Fibroblast of lung (primary cell): ENCODE results near the gene TNFSF12.

Experiments used
- EZH2 ChIP-seq: IDR thresholded peaks from 2 replicates; pipeline ENCODE4 v1.5.1; 2012; ENCODE audit warnings: low read length, control low read depth, mild to moderate bottlenecking; ENCODE audit errors: missing control alignments
- TF ChIP-seq, protein P1 (sequence below), 2 donors: IDR thresholded peaks in 1 of 2; conservative IDR thresholded peaks in 1 of 2; 1 replicate in 1 of 2; 2 replicates in 1 of 2; pipeline ENCODE4 v1.5.1; 2011 to 2012; ENCODE audit warnings: low read length in 2 of 2, control low read depth in 1 of 2, inconsistent platforms in 1 of 2, low read depth in 1 of 2, mild to moderate bottlenecking in 1 of 2

DNA sequence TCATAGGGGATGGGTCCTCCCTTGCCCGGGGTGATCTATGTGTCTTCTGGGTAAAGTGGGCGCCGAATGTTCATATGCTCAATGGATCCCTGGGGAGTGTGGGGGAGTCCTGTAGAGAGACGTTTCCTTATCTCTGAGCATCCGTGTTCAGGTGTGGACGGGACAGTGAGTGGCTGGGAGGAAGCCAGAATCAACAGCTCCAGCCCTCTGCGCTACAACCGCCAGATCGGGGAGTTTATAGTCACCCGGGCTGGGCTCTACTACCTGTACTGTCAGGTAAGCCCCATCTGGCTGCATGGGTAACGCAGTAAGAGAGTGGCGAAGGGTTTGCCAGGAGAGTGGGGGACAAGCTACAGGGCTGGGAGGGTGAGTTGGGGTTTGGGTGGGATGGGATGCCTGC, 7.8 kb downstream of the TNFSF12 start:
- TF ChIP-seq, protein P1, sequence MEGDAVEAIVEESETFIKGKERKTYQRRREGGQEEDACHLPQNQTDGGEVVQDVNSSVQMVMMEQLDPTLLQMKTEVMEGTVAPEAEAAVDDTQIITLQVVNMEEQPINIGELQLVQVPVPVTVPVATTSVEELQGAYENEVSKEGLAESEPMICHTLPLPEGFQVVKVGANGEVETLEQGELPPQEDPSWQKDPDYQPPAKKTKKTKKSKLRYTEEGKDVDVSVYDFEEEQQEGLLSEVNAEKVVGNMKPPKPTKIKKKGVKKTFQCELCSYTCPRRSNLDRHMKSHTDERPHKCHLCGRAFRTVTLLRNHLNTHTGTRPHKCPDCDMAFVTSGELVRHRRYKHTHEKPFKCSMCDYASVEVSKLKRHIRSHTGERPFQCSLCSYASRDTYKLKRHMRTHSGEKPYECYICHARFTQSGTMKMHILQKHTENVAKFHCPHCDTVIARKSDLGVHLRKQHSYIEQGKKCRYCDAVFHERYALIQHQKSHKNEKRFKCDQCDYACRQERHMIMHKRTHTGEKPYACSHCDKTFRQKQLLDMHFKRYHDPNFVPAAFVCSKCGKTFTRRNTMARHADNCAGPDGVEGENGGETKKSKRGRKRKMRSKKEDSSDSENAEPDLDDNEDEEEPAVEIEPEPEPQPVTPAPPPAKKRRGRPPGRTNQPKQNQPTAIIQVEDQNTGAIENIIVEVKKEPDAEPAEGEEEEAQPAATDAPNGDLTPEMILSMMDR (conservative IDR thresholded peaks at IDR 0.05 in 1 of 2, IDR thresholded peaks at IDR 0.05 in 1 of 2; ENCODE audit: low read depth in 1 of 2, low read length in 2 of 2), result no peak
- TF ChIP-seq EZH2, result no peak
